ENCODE data around the gene C11orf54.

C11orf54 gene

DNA sequence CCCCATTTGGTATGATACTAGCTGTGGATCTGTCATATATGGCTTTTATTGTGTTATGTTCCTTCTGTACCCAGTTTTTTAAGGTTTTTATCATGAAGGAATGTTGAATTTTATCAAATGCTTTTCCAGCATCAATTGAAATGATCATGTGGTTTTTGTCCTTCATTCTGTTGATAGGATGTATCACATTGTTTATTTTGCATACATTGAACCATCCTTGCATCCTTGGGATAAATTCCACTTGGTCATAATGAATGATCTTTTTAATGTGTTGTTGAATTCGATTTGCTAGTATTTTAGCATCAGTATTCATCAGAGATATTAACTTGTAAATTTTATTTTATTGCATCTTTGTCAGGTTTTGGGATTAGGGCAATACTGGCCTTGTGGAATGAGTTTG lies 31.2 kb upstream of the C11orf54 start:
- no peak for DNase-seq (ENCODE audit: low read depth in 2 of 2)
- no peak overlapping the region for H3K4me3 ChIP-seq (replicated peaks in 1 of 2; ENCODE audit: low read depth in 2 of 2, low read length in 2 of 2)
- no peak for TF ChIP-seq CTCF (IDR thresholded peaks at IDR 0.05; ENCODE audit: low read depth, low read length)

- DNase-seq (ENCODE audit: low read depth in 2 of 2): no peak
- H3K4me3 ChIP-seq (replicated peaks in 1 of 2; ENCODE audit: low read depth in 2 of 2, low read length in 2 of 2): no peak overlapping the region
- no peak for TF ChIP-seq CTCF (IDR thresholded peaks at IDR 0.05; ENCODE audit: low read depth, low read length)
Measured at GRCh38 chr11:93712678-93713077, 28.8 kb upstream of the C11orf54 start.

- no peak for TF ChIP-seq CTCF (IDR thresholded peaks at IDR 0.05; ENCODE audit: low read depth, low read length)
- H3K4me3 ChIP-seq (replicated peaks in 1 of 2; ENCODE audit: low read depth in 2 of 2, low read length in 2 of 2): no peak overlapping the region
- no peak for DNase-seq (ENCODE audit: low read depth in 2 of 2)
Measured at GRCh38 chr11:93715797-93716396, 25.6 kb upstream of the C11orf54 start.

GRCh38 chr11:93717501-93717900 lies 24.0 kb upstream of the C11orf54 start:
- DNase-seq (ENCODE audit: low read depth in 2 of 2): no peak
- TF ChIP-seq CTCF (IDR thresholded peaks at IDR 0.05; ENCODE audit: low read depth, low read length): no peak
- no peak overlapping the region for H3K4me3 ChIP-seq (replicated peaks in 1 of 2; ENCODE audit: low read depth in 2 of 2, low read length in 2 of 2)

GRCh38 chr11:93718057-93718563 lies 23.4 kb upstream of the C11orf54 start:
- DNase-seq (ENCODE audit: low read depth in 2 of 2): no peak
- TF ChIP-seq CTCF (IDR thresholded peaks at IDR 0.05; ENCODE audit: low read depth, low read length): no peak
- no peak overlapping the region for H3K4me3 ChIP-seq (replicated peaks in 1 of 2; ENCODE audit: low read depth in 2 of 2, low read length in 2 of 2)

DNA sequence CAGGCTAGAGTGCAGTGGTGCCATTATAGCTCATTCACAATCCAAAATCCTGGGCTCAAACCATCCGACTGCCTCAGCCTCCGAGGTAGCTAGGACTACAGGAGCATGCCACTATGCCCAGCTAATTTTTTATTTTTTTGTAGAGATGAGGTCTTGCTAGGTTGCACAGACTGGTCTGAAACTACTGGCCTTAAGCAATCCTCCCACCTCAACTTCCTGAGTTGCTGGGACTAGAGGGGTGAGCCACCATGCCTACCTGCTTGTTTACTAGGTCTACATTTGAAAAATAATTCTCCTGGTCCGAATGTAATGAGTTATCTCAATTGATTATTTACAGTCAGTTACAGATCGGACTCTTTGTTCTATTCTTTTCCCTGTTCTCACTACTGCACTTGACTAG lies 22.2 kb upstream of the C11orf54 start:
- no peak for DNase-seq (ENCODE audit: low read depth in 2 of 2)
- TF ChIP-seq CTCF (IDR thresholded peaks at IDR 0.05; ENCODE audit: low read depth, low read length): no peak
- H3K4me3 ChIP-seq (replicated peaks in 1 of 2; ENCODE audit: low read depth in 2 of 2, low read length in 2 of 2): no peak overlapping the region

- DNase-seq (ENCODE audit: low read depth in 2 of 2): no peak
- TF ChIP-seq CTCF (IDR thresholded peaks at IDR 0.05; ENCODE audit: low read depth, low read length): no peak
Measured at GRCh38 chr11:93720522-93720921, 20.9 kb upstream of the C11orf54 start.

More at GRCh38 chr11:93720522-93720921, 20.9 kb upstream of the C11orf54 start:
- no peak overlapping the region for H3K4me3 ChIP-seq (replicated peaks in 1 of 2; ENCODE audit: low read depth in 2 of 2, low read length in 2 of 2)

Data from cardiac fibroblast (primary cell).